GM12875 (cell line): ENCODE results near the gene AGAP2.

Source experiments
- H3K4me3 ChIP-seq: one replicate; pipeline ENCODE4 v1.5.1; 2011; ENCODE audit warnings: low read depth, low read length, control low read depth
- TF ChIP-seq, protein P1 (sequence below): IDR thresholded peaks from 2 replicates; pipeline ENCODE4 v1.5.1; 2011; ENCODE audit warnings: low read depth, mild to moderate bottlenecking, control low read depth, inconsistent platforms, low read length, moderate library complexity, borderline replicate concordance; ENCODE audit not compliant: insufficient read depth

The AGAP2 gene

DNA sequence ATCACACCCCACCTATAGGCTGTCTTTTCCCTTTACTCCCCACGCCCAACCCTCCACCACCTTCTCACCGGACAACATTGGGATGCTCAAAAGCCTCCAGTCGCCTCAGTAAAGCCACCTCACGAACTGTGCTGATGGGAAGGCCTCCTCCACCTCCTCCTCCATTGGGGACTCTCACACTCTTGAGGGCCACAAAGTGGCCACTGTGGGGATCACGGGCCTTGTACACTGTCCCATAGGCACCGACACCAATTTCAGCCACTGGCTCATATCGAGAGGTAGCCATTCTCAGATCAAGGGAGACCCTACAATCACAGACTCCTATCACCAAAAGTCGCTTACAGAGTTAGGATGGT is 12.9 kb upstream of the AGAP2 start:
- H3K4me3 ChIP-seq = peak overlapping the region; percentile 83
- TF ChIP-seq, protein P1, sequence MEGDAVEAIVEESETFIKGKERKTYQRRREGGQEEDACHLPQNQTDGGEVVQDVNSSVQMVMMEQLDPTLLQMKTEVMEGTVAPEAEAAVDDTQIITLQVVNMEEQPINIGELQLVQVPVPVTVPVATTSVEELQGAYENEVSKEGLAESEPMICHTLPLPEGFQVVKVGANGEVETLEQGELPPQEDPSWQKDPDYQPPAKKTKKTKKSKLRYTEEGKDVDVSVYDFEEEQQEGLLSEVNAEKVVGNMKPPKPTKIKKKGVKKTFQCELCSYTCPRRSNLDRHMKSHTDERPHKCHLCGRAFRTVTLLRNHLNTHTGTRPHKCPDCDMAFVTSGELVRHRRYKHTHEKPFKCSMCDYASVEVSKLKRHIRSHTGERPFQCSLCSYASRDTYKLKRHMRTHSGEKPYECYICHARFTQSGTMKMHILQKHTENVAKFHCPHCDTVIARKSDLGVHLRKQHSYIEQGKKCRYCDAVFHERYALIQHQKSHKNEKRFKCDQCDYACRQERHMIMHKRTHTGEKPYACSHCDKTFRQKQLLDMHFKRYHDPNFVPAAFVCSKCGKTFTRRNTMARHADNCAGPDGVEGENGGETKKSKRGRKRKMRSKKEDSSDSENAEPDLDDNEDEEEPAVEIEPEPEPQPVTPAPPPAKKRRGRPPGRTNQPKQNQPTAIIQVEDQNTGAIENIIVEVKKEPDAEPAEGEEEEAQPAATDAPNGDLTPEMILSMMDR = no peak

DNA sequence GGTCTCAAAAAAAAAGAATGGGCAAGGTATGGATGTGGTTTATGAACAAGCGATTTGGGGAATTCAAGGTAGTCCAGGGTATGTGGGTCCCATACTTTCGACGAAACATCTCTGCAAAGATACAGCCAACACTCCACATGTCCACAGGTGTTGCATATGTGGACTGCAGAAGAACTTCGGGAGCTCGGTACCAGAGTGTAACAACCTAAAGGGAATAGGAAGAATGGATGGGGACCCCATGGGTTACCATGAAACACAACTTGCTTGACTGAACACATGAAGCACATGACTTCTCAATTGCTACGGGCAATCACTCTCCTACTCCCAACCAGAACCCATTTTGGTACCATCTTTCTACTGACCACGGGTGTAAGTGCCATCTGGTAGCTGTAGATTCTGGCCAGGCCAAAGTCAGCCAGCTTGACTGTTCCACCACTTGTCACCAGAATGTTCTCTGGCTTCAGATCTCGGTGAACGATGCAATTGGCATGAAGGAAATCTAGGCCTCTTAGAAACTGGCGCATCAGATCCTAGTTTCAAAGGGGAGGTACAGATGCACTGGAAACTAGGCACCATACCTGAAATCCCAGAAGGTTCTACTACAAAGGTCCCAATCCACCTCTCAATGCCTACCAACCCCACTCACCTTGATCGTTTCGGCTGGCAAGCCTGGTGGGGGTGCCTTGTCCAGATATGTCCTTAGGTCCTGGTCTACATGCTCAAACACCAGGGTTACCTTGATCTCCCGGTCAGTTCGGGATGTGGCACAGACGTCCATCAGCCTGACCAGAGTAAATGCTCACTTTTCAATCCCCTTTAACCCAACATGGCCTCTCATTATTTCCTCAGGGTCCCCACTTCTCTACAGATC is 12.3 kb upstream of the AGAP2 start:
- TF ChIP-seq, protein P1 = no peak

DNA sequence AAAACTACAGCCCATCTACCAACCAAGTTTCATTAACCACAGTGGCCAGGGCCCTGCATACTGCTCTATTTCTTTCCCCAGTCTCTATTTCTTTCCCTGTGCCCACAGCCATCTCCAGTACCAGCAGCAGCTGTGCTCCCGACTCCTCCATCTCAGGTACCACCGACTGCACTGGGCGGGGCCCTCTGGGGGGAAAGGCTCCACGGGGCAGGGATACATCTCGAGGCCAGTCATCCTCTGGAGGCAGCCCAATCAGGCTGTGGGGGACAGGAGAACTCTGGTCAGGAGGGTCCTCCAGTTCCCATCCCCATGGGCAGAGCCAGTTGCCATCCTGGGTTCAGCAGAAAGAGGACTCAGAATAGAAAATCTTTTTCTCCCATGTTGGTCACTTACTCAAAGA is 10.5 kb upstream of the AGAP2 start:
- TF ChIP-seq, protein P1 = no peak
- H3K4me3 ChIP-seq = no peak overlapping the region

More for the DNA sequence above, 12.3 kb upstream of the AGAP2 start:
- peak overlapping the region; percentile 83 for H3K4me3 ChIP-seq

DNA sequence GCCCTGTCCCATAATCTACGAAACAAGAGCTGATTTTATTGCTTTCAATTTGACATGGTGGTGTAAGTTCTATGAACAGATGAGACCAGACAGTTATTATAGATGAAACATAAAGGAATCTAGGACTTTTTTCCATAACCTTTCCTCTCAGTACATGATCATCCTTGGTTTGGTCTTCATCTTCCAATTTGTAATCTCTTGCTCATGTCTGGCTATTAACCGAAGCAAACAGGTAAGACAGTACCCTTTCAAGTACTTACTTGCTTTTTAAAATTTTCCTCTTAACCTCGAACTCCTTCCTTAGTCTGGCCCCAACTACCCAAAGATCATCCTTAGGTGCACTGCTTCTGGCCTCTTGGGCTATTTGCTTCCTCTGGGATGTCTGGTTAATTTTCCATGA is 7.5 kb upstream of the AGAP2 start:
- no peak overlapping the region for H3K4me3 ChIP-seq
- TF ChIP-seq, protein P1 = no peak

DNA sequence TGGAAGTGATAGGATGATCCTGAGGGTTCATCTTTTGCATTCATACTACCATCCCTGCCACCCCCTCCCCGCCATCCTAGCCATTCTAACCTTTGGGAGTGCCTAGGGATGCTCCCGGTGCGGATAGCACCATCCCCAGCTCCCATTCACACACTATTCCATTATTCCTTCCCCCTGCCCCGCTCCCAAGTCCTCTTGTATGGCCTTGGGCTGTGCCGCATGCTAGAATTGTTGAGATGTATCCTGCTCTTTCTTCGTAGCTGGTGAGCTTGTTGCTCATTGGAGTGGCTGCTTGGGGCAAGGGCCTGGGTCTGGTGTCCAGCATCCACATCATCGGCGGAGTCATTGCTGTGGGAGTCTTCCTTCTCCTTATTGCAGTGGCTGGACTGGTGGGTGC is 6.9 kb upstream of the AGAP2 start:
- peak overlapping the region; percentile 61 for H3K4me3 ChIP-seq
- TF ChIP-seq, protein P1 = no peak

DNA sequence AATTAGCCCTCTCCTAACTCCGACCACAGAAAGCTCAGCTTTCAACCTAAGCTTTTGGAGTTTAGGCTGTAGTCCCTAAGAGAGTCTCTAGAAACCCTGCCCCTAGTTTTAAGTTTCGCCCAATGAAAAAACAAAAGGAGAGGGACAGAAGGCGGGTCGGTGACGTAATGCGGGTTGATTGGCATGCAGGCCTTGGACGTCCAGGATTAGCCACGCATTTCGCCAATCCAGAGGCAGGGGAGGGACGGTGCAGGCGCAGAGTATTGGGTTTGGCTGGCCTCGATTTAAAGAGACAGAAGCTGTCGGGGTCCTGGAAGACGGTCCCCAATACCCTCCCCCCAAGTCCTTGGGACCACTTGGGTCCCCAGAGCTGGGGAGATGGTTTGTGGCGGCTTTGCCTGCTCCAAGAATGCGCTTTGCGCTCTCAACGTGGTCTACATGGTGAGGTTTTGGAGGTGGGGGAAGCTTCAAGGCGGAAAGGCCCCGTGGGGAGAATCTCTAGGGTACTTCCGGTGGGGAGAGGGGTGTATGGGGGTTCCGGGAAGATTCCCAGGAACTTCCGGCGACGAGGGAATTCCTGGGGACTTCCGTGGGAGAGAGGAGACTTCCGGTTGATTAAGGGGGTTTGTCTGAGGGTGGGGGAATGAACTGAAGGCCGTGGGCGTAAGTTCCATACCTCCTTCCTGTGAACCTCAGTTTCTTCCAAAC is 6.4 kb upstream of the AGAP2 start, which contains the start of gene TSPAN31:
Gene TSPAN31 (plus strand): TSS at position 263 of the 708 bp plus-strand sequence. CDS start 116 bp downstream, at position 379.
- peak within 1 kb of the TSS; percentile 61 for H3K4me3 ChIP-seq
- TF ChIP-seq, protein P1 = no peak

DNA sequence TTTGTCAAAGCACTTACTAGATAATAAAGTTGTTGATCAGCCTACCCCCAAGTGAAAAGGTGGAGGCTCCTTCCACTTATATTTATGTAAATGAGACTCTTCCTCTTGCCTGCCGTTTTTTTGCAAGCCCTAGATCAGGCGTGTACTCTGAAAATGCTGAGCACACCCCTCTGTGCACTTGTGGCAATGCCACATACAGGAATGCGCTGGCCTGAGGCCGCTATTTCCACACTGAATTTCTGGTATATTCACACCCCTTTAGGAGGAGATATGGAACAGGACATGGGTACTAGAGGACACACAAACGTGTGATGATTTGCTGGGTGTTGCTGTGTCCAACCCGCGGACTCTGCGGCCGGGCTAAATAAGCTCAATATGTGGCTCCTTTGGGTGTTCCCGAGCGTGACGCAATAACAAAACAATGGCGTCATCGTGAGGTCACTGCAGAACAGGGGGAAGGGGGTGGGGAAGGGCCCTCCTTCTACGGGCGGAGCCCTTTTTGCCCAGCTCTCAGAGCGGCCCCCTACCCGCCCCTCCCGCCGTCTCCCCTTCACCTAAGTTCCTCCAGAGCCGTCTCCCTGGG is 5.7 kb upstream of the AGAP2 start:
- peak overlapping the region; percentile 61 for H3K4me3 ChIP-seq
- TF ChIP-seq, protein P1 = no peak
